ENCODE measurements around the gene HIC2. TPM values are rescaled to one million over a fixed set of nuclear protein-coding genes. Genes with fewer than 3 reads are reported as not detected.
A peak's percentile ranks its signal among the peaks of the same experiment; 100 is the strongest.

HIC2 gene
- total and polyA plus RNA-seq, 9 of the 15 experiments (the other 6 are each of a cell fraction or from before 2014, with no cell fraction given) = 1.7 to 117 (median 35.5) TPM

DNA sequence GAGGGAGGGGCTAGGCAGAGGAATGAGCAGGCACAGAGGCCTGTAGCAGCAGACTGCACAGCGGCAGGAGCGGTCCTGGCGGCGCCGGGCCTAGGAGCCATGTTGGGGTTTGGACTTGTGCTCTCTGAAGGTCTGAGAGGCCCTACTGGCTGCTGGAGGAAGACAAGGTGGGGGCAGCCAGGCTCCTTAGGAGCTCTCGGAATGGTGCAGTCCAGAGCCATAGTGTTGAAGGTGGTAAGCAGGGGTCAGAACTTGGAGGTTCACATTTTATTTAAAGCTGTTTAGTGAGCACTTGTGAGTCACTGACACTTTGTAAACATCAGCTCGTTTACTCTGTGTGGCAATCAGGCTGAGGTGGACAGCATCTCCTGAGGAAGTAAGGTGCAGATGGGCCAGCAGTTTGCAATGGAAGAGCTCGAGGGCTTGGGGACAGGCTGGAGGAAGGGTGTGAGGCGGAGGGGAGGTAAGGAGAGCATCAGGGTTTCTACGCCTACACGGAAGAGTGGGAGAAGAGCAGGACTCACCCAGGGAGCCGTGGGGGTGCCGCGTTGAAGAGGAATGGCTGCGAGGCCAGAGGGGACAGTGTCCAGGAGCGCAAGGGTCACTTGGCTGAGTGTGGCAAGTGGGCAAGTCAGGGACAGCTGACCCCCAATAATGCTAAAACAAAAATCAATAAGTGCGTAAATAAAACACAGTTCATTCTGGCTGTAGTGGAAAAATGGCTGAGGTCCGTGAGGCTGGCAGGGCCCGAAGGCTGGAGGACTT, 40.0 kb downstream of the HIC2 start (continued):
- 0 out of 2 replicates have a peak, but pooled peaks have one; percentile 31 for TF ChIP-seq CTBP1 (IDR thresholded peaks at IDR 0.05; ENCODE audit: borderline replicate concordance)
- TF ChIP-seq, protein P1, sequence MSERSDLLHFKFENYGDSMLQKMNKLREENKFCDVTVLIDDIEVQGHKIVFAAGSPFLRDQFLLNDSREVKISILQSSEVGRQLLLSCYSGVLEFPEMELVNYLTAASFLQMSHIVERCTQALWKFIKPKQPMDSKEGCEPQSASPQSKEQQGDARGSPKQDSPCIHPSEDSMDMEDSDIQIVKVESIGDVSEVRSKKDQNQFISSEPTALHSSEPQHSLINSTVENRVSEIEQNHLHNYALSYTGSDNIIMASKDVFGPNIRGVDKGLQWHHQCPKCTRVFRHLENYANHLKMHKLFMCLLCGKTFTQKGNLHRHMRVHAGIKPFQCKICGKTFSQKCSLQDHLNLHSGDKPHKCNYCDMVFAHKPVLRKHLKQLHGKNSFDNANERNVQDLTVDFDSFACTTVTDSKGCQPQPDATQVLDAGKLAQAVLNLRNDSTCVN (CRISPR knock-in tag; IDR thresholded peaks at IDR 0.05) = 0 out of 2 replicates have a peak, but pooled peaks have one; percentile 80
- TF ChIP-seq EGR1 (conservative IDR thresholded peaks at IDR 0.05) = peak; percentile 43; the same call in 1 of the 2 replicates
- TF ChIP-seq JUN (IDR thresholded peaks at IDR 0.05; ENCODE audit: borderline replicate concordance, low read depth, low read length) = 0 out of 2 replicates have a peak, but pooled peaks have one; percentile 28
- TF ChIP-seq JUN (CRISPR knock-in tag; IDR thresholded peaks at IDR 0.05; ENCODE audit: borderline replicate concordance) = no peak; the same call in 1 of the 2 replicates
- peak in 1 of 2 experiments; percentile 35; a peak in 1 of 4 replicates for TF ChIP-seq TEAD1 (CRISPR knock-in tag; IDR thresholded peaks at IDR 0.05)
- peak in 2 of 3 experiments; percentile 30 to 72 for TF ChIP-seq YY1 (IDR thresholded peaks at IDR 0.05; ENCODE audit: borderline replicate concordance in 1 of 3, control insufficient read depth in 1 of 3, extremely low read depth in 1 of 3, insufficient read depth in 3 of 3, insufficient read length in 1 of 3, insufficient replicate concordance in 2 of 3, low read depth in 1 of 3, low read length in 2 of 3)
- TF ChIP-seq PURB (CRISPR knock-in tag; IDR thresholded peaks at IDR 0.05; ENCODE audit: low read depth) = 0 out of 2 replicates have a peak, but pooled peaks have one; percentile 39
- TF ChIP-seq, protein P2, sequence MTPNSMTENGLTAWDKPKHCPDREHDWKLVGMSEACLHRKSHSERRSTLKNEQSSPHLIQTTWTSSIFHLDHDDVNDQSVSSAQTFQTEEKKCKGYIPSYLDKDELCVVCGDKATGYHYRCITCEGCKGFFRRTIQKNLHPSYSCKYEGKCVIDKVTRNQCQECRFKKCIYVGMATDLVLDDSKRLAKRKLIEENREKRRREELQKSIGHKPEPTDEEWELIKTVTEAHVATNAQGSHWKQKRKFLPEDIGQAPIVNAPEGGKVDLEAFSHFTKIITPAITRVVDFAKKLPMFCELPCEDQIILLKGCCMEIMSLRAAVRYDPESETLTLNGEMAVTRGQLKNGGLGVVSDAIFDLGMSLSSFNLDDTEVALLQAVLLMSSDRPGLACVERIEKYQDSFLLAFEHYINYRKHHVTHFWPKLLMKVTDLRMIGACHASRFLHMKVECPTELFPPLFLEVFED (CRISPR knock-in tag; conservative IDR thresholded peaks at IDR 0.05) = 0 out of 2 replicates have a peak, but pooled peaks have one; percentile 21
- TF ChIP-seq, protein P3, sequence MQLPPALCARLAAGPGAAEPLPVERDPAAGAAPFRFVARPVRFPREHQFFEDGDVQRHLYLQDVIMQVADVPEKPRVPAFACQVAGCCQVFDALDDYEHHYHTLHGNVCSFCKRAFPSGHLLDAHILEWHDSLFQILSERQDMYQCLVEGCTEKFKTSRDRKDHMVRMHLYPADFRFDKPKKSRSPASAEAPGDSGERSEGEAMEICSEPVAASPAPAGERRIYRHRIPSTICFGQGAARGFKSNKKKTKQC (CRISPR knock-in tag; IDR thresholded peaks at IDR 0.05) = 0 out of 2 replicates have a peak, but pooled peaks have one; percentile 22
- TF ChIP-seq EP300 (IDR thresholded peaks at IDR 0.05; ENCODE audit: low read length) = no peak
- TF ChIP-seq HDGF (IDR thresholded peaks at IDR 0.05) = peak; percentile 25; the same call in 1 of the 2 replicates
- TF ChIP-seq, protein P4, sequence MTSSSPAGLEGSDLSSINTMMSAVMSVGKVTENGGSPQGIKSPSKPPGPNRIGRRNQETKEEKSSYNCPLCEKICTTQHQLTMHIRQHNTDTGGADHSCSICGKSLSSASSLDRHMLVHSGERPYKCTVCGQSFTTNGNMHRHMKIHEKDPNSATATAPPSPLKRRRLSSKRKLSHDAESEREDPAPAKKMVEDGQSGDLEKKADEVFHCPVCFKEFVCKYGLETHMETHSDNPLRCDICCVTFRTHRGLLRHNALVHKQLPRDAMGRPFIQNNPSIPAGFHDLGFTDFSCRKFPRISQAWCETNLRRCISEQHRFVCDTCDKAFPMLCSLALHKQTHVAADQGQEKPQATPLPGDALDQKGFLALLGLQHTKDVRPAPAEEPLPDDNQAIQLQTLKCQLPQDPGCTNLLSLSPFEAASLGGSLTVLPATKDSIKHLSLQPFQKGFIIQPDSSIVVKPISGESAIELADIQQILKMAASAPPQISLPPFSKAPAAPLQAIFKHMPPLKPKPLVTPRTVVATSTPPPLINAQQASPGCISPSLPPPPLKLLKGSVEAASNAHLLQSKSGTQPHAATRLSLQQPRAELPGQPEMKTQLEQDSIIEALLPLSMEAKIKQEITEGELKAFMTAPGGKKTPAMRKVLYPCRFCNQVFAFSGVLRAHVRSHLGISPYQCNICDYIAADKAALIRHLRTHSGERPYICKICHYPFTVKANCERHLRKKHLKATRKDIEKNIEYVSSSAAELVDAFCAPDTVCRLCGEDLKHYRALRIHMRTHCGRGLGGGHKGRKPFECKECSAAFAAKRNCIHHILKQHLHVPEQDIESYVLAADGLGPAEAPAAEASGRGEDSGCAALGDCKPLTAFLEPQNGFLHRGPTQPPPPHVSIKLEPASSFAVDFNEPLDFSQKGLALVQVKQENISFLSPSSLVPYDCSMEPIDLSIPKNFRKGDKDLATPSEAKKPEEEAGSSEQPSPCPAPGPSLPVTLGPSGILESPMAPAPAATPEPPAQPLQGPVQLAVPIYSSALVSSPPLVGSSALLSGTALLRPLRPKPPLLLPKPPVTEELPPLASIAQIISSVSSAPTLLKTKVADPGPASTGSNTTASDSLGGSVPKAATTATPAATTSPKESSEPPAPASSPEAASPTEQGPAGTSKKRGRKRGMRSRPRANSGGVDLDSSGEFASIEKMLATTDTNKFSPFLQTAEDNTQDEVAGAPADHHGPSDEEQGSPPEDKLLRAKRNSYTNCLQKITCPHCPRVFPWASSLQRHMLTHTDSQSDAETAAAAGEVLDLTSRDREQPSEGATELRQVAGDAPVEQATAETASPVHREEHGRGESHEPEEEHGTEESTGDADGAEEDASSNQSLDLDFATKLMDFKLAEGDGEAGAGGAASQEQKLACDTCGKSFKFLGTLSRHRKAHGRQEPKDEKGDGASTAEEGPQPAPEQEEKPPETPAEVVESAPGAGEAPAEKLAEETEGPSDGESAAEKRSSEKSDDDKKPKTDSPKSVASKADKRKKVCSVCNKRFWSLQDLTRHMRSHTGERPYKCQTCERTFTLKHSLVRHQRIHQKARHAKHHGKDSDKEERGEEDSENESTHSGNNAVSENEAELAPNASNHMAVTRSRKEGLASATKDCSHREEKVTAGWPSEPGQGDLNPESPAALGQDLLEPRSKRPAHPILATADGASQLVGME (CRISPR knock-in tag; IDR thresholded peaks at IDR 0.05) = 0 out of 2 replicates have a peak, but pooled peaks have one; percentile 23
- peak; percentile 80; the same call in 1 of the 2 replicates for TF ChIP-seq ZKSCAN1 (IDR thresholded peaks at IDR 0.05; ENCODE audit: low read depth, low read length)
- peak in 1 of 2 experiments; percentile 95; a peak in 1 of 4 replicates for TF ChIP-seq FOXA3 (CRISPR knock-in tag; conservative IDR thresholded peaks at IDR 0.05 in 1 of 2, IDR thresholded peaks at IDR 0.05 in 1 of 2)

Data from K562 (cell line).